Hematopoietic multipotent progenitor cell (in vitro differentiated cells): ENCODE results near the gene DDX49. TPM values are rescaled to one million over a fixed set of nuclear protein-coding genes. Genes with fewer than 3 reads are reported as not detected.

Source experiments
- DNase-seq, 3 donors: peaks; one replicate each; pipeline ENCODE4 v3.0.0-alpha.2; 2011 to 2015; ENCODE audit warnings: low read depth in 2 of 3, low spot score in 2 of 3
- total RNA-seq: library from RNA; depleted of rRNA; stranded (reverse); fragments of >200 nt; gene quantifications from one replicate; pipeline ENCODE4 v1.2.3, GENCODE V29; 2012

DDX49 gene
- total RNA-seq, 1 donor = 92.9 TPM

- peak in 2 of 3 donors; percentile 65 to 79 for DNase-seq
These were observed 48.0 kb downstream of the DDX49 start for GRCh38 chr19:18967358-18968146.

GRCh38 chr19:18969931-18970659 is 50.6 kb downstream of the DDX49 start:
- no peak for DNase-seq

GRCh38 chr19:18972301-18972811 is 52.8 kb downstream of the DDX49 start:
- peak in 2 of 3 donors; percentile 11 to 21 for DNase-seq

GRCh38 chr19:18972851-18973250 is 53.3 kb downstream of the DDX49 start:
- no peak for DNase-seq

- DNase-seq = no peak
These were observed 55.5 kb downstream of the DDX49 start for GRCh38 chr19:18975011-18975410.

- DNase-seq = peak in 1 of 3 donors; percentile 29
These were observed 56.4 kb downstream of the DDX49 start for GRCh38 chr19:18975869-18976268.

Other genes starting within 250 kb of the DDX49 start
- gene CRTC1, start 236.0 kb upstream of the DDX49 start, total RNA-seq = 6.7 TPM
- gene COMP, start 128.4 kb upstream of the DDX49 start, total RNA-seq = under 0.01 TPM
- 104 TPM for gene UPF1, start 87.8 kb upstream of the DDX49 start, total RNA-seq
- gene CERS1, start 23.6 kb upstream of the DDX49 start, total RNA-seq = 0.27 TPM
- gene COPE, start 328 bp upstream of the DDX49 start, total RNA-seq = 355 TPM
- gene HOMER3, start 21.5 kb downstream of the DDX49 start, total RNA-seq = 4.8 TPM
- 33.7 TPM for gene SUGP2, start 113.8 kb downstream of the DDX49 start, total RNA-seq
- 80.8 TPM for gene ARMC6, start 113.9 kb downstream of the DDX49 start, total RNA-seq
- gene SLC25A42, start 144.3 kb downstream of the DDX49 start, total RNA-seq = 11.6 TPM
- 33.4 TPM for gene TMEM161A, start 218.8 kb downstream of the DDX49 start, total RNA-seq